Measurements from ENCODE around the gene ASB7.
"Not testable (repeated sequence)": the region's sequence is repeated elsewhere in the genome, so short reads cannot be mapped to it uniquely, and the experiment has no call there.

The ASB7 gene

GRCh38 chr15:100653608-100654007 lies 51.2 kb downstream of the ASB7 start:
- DNase-seq = no peak

GRCh38 chr15:100658895-100659294 lies 56.5 kb downstream of the ASB7 start:
- DNase-seq = no peak

GRCh38 chr15:100661156-100661555 lies 58.8 kb downstream of the ASB7 start:
- no peak for DNase-seq

GRCh38 chr15:100663086-100663914 lies 60.9 kb downstream of the ASB7 start:
- DNase-seq = no peak

GRCh38 chr15:100663915-100664281 lies 61.5 kb downstream of the ASB7 start:
- DNase-seq = no peak

- DNase-seq = no peak
Observed at GRCh38 chr15:100665570-100665969, 63.2 kb downstream of the ASB7 start.

GRCh38 chr15:100667405-100668347 lies 65.3 kb downstream of the ASB7 start:
- no peak for DNase-seq

GRCh38 chr15:100668348-100668745 lies 66.0 kb downstream of the ASB7 start:
- DNase-seq = no peak

- no peak for DNase-seq
Observed at GRCh38 chr15:100669260-100669659, 66.9 kb downstream of the ASB7 start.

- no peak for DNase-seq
Observed at GRCh38 chr15:100670505-100671021, 68.2 kb downstream of the ASB7 start.

GRCh38 chr15:100671124-100671680 lies 68.8 kb downstream of the ASB7 start:
- DNase-seq = no peak

- DNase-seq = no peak
Observed at GRCh38 chr15:100671858-100672543, 69.6 kb downstream of the ASB7 start.

GRCh38 chr15:100672959-100673358 lies 70.6 kb downstream of the ASB7 start:
- no peak for DNase-seq

- not testable (repeated sequence) for DNase-seq
Observed at GRCh38 chr15:100679151-100679550, 76.8 kb downstream of the ASB7 start.

GRCh38 chr15:100680726-100681125 lies 78.3 kb downstream of the ASB7 start:
- DNase-seq = no peak

GRCh38 chr15:100681335-100681746 lies 79.0 kb downstream of the ASB7 start:
- no peak for DNase-seq

- no peak for DNase-seq
Observed at GRCh38 chr15:100682468-100682867, 80.1 kb downstream of the ASB7 start.

- DNase-seq = no peak
Observed at GRCh38 chr15:100683434-100683833, 81.0 kb downstream of the ASB7 start.

- no peak for DNase-seq
Observed at GRCh38 chr15:100684591-100684990, 82.2 kb downstream of the ASB7 start.

- DNase-seq = no peak
Observed at GRCh38 chr15:100686021-100686724, 83.8 kb downstream of the ASB7 start.

GRCh38 chr15:100686725-100687473 lies 84.5 kb downstream of the ASB7 start:
- DNase-seq = no peak

Data from bone marrow (tissue), 2 donors.